ENCODE measurements around the gene DUT.

The DUT gene

DNA sequence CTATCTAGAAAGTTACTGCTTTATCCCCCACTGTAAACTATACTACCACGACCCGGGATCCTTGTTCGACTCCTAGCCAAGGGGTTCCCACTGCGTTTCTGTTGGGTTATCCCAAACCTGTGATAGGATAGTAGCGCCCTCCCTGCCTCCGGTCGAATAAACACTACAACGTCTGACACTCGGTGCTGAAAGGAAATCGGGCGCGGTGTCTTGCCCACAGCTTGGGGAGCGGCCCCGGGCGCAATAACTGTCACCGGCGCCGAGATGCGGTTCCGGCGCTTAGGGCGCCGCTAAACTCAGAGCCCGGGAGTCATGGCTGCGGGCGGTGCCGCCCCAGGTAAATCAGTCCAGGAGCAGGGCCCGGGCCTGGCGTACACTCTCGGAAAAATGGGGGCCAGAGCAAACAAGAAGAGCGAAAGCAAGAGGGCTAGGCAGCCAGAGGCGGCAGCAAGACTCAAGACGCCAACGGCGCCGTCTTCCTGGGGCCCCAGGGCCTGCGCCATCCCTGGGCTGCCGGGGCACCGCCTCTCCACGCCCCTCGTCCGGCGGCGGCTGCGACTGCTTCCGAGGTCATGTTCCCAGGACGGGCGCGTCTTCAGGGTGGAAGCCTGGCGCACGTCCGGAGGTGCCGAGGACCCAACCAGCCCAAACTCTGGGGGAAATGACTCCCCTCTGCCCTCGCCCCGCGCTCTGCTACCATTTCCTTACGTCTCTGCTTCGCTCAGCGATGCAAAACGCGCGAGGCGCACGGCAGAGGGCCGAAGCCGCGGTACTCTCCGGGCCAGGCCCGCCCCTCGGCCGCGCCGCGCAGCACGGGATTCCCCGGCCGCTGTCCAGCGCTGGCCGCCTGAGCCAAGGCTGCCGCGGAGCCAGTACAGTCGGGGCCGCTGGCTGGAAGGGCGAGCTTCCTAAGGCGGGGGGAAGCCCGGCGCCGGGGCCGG, at the start of gene DUT:
Gene DUT (plus strand): TSS at position 575 of the 941 bp plus-strand sequence. CDS start 87 bp downstream, at position 662.
- peaks cover 38% of the 10 kb centered on the region for H3K4me1 ChIP-seq (ENCODE audit: low read depth, poor library complexity, severe bottlenecking)
- H3K4me2 ChIP-seq = peak within 1 kb of the TSS; percentile 94
- H2AFZ ChIP-seq (ENCODE audit: low read depth) = peak within 1 kb of the TSS; percentile 85
- H3K27ac ChIP-seq = peak within 1 kb of the TSS; percentile 95
- TF ChIP-seq, protein P1, sequence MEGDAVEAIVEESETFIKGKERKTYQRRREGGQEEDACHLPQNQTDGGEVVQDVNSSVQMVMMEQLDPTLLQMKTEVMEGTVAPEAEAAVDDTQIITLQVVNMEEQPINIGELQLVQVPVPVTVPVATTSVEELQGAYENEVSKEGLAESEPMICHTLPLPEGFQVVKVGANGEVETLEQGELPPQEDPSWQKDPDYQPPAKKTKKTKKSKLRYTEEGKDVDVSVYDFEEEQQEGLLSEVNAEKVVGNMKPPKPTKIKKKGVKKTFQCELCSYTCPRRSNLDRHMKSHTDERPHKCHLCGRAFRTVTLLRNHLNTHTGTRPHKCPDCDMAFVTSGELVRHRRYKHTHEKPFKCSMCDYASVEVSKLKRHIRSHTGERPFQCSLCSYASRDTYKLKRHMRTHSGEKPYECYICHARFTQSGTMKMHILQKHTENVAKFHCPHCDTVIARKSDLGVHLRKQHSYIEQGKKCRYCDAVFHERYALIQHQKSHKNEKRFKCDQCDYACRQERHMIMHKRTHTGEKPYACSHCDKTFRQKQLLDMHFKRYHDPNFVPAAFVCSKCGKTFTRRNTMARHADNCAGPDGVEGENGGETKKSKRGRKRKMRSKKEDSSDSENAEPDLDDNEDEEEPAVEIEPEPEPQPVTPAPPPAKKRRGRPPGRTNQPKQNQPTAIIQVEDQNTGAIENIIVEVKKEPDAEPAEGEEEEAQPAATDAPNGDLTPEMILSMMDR (conservative IDR thresholded peaks at IDR 0.05; ENCODE audit: low read depth, low read length) = peak; percentile 18; the same call in 1 of the 2 replicates
- H3K79me2 ChIP-seq (ENCODE audit: insufficient read depth, low read depth) = peaks cover 42% of the 10 kb centered on the region
- no peaks in the 10 kb centered on the region for H3K36me3 ChIP-seq (ENCODE audit: insufficient read depth)
- no peaks in the 10 kb centered on the region for H4K20me1 ChIP-seq (ENCODE audit: insufficient read depth)
- peak within 1 kb of the TSS; percentile 1 for H3K4me3 ChIP-seq (IDR thresholded peaks at IDR 0.05; ENCODE audit: insufficient read depth, low read depth, low read length)
- no peaks in the 10 kb centered on the region for H3K27me3 ChIP-seq (ENCODE audit: insufficient read depth, low read depth)
- peak within 1 kb of the TSS; percentile 96 for H3K9ac ChIP-seq

DNA sequence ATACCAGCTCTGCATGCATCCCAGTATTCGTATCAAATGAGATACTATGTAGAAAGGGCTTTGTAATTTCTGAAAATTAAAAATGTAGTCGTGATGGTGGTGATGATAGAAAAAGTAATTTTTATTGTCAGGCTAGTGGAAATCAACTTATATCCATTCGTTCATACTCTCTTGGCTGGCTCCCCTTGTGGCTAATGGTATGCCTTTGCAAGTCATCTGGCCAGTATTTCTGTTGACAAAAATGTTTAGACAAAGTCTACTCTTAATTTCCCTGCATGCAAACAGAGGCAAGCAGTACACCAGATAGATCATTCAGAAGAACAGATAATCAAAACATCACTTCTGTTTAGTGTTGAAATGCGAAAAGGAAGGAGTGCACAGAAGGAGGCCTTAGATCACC, 49.6 kb upstream of the DUT start:
- Histone ChIP-seq H3K9ac (no peak overlapping the region), H4K20me1 (ENCODE audit: insufficient read depth) (no peaks in the 10 kb centered on the region), H3K4me1 (ENCODE audit: low read depth, poor library complexity, severe bottlenecking) (no peaks in the 10 kb centered on the region), H3K4me3 (IDR thresholded peaks at IDR 0.05; ENCODE audit: insufficient read depth, low read depth, low read length) (no peak overlapping the region), H3K4me2 (no peak overlapping the region), H3K36me3 (ENCODE audit: insufficient read depth) (no peaks in the 10 kb centered on the region), H3K27me3 (ENCODE audit: insufficient read depth, low read depth) (no peaks in the 10 kb centered on the region), H2AFZ (ENCODE audit: low read depth) (no peak overlapping the region), H3K27ac (no peak overlapping the region), H3K79me2 (ENCODE audit: insufficient read depth, low read depth) (no peaks in the 10 kb centered on the region)
- TF ChIP-seq, protein P1 (conservative IDR thresholded peaks at IDR 0.05; ENCODE audit: low read depth, low read length) = no peak

DNA sequence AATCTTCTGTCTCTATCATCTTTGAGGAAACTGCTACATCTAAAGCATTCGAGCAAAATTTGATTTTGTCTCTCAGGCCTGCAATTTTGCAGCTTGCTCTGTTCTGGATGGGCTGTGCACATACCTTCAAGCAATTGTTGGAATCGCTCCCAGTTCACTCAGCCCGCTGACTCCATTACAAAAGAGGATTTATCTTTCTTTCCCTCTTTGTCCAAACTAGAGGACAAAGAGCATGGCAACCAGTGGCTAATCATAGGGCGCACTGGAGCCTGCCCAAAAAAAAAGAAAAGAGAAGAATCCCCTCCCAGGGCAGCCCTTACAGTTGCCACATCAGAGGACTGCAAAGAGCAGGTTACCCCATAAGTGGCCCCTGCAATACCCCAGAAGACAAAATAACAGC, 49.0 kb upstream of the DUT start:
- H3K27me3 ChIP-seq (ENCODE audit: insufficient read depth, low read depth) = no peaks in the 10 kb centered on the region

DNA sequence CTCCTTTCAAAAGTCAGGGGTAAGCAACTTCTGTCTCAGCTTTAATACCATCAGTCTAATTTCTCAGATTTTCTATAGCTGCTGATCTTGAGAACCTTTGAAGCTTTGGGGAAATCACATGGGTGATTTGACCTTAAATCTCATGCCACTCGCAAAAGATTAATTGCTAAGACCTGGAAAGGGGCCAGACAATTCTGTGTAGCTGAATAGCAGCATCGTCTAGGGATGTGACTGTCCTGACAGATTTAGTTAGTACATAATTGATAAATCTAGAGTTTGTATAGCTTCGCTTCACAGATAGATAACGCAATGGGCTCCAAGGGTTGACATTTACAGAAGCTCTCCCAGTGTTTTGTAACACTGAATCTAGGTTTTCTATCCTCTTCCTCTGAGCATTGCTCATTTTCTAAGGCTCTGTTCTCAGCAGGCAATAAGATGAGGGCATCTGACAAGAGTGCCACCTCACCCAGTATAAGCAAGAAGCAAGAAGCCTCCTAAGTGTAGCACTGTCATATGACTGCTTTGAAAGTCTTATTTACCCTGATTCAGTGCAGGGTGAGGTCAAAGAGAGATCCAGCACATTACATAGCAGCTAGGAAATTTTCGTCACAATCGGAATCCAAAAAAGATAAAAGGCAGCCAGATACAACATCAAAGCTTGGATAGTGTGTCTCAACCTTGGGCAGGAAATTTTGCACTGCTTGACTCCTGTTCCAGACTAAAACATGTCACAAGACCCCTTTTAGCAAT, 47.7 kb upstream of the DUT start:
- H3K27me3 ChIP-seq (ENCODE audit: insufficient read depth, low read depth) = no peaks in the 10 kb centered on the region

More for the DNA sequence above, 49.0 kb upstream of the DUT start:
- Histone ChIP-seq H4K20me1 (ENCODE audit: insufficient read depth) (no peaks in the 10 kb centered on the region), H3K79me2 (ENCODE audit: insufficient read depth, low read depth) (no peaks in the 10 kb centered on the region), H3K36me3 (ENCODE audit: insufficient read depth) (no peaks in the 10 kb centered on the region), H3K27ac (no peak overlapping the region), H3K4me3 (IDR thresholded peaks at IDR 0.05; ENCODE audit: insufficient read depth, low read depth, low read length) (no peak overlapping the region), H3K9ac (no peak overlapping the region), H3K4me2 (no peak overlapping the region), H2AFZ (ENCODE audit: low read depth) (no peak overlapping the region), H3K4me1 (ENCODE audit: low read depth, poor library complexity, severe bottlenecking) (no peaks in the 10 kb centered on the region)
- TF ChIP-seq, protein P1 (conservative IDR thresholded peaks at IDR 0.05; ENCODE audit: low read depth, low read length) = no peak

More for the DNA sequence above, 47.7 kb upstream of the DUT start:
- Histone ChIP-seq H2AFZ (ENCODE audit: low read depth) (no peak overlapping the region), H3K4me3 (IDR thresholded peaks at IDR 0.05; ENCODE audit: insufficient read depth, low read depth, low read length) (no peak overlapping the region), H3K9ac (no peak overlapping the region), H3K4me1 (ENCODE audit: low read depth, poor library complexity, severe bottlenecking) (no peaks in the 10 kb centered on the region), H3K27ac (no peak overlapping the region), H3K36me3 (ENCODE audit: insufficient read depth) (no peaks in the 10 kb centered on the region), H4K20me1 (ENCODE audit: insufficient read depth) (no peaks in the 10 kb centered on the region), H3K79me2 (ENCODE audit: insufficient read depth, low read depth) (no peaks in the 10 kb centered on the region), H3K4me2 (no peak overlapping the region)
- TF ChIP-seq, protein P1 (conservative IDR thresholded peaks at IDR 0.05; ENCODE audit: low read depth, low read length) = no peak
